Measurements from ENCODE around the gene MRM1.

MRM1 gene

GRCh38 chr17:36631022-36631421 lies 29.6 kb downstream of the MRM1 start:
- no peak for DNase-seq (ENCODE audit: low read depth in 2 of 2)

- DNase-seq (ENCODE audit: low read depth in 2 of 2) = no peak
These were observed 31.8 kb downstream of the MRM1 start for GRCh38 chr17:36632916-36633771.

- DNase-seq (ENCODE audit: low read depth in 2 of 2) = no peak
These were observed 39.0 kb downstream of the MRM1 start for GRCh38 chr17:36640346-36640745.

- no peak for DNase-seq (ENCODE audit: low read depth in 2 of 2)
These were observed 39.5 kb downstream of the MRM1 start for GRCh38 chr17:36640836-36641235.

GRCh38 chr17:36641331-36641876 lies 40.0 kb downstream of the MRM1 start:
- no peak for DNase-seq (ENCODE audit: low read depth in 2 of 2)

GRCh38 chr17:36641877-36642845 lies 40.8 kb downstream of the MRM1 start:
- no peak for DNase-seq (ENCODE audit: low read depth in 2 of 2)

GRCh38 chr17:36643086-36643685 lies 41.8 kb downstream of the MRM1 start:
- no peak for DNase-seq (ENCODE audit: low read depth in 2 of 2)

GRCh38 chr17:36645422-36645821 lies 44.0 kb downstream of the MRM1 start:
- DNase-seq (ENCODE audit: low read depth in 2 of 2) = no peak

GRCh38 chr17:36647636-36648035 lies 46.3 kb downstream of the MRM1 start:
- DNase-seq (ENCODE audit: low read depth in 2 of 2) = no peak

GRCh38 chr17:36650096-36650775 lies 48.9 kb downstream of the MRM1 start:
- no peak for DNase-seq (ENCODE audit: low read depth in 2 of 2)

GRCh38 chr17:36653374-36653773 lies 52.0 kb downstream of the MRM1 start:
- no peak for DNase-seq (ENCODE audit: low read depth in 2 of 2)

- no peak for DNase-seq (ENCODE audit: low read depth in 2 of 2)
These were observed 52.5 kb downstream of the MRM1 start for GRCh38 chr17:36653856-36654255.

GRCh38 chr17:36655726-36656125 lies 54.3 kb downstream of the MRM1 start:
- DNase-seq (ENCODE audit: low read depth in 2 of 2) = no peak

GRCh38 chr17:36657390-36657762 lies 56.0 kb downstream of the MRM1 start:
- DNase-seq (ENCODE audit: low read depth in 2 of 2) = no peak

- no peak for DNase-seq (ENCODE audit: low read depth in 2 of 2)
These were observed 56.5 kb downstream of the MRM1 start for GRCh38 chr17:36657763-36658490.

All from activated CD4-positive, alpha-beta T cell treated with anti-CD3 and anti-CD28 coated beads for 24 hours (primary cell).